Vagina (tissue), 2 donors: Measurements from ENCODE around the gene THAP2. TPM values are rescaled to one million over a fixed set of nuclear protein-coding genes. Genes with fewer than 3 reads are reported as not detected.

Experiments used
- DNase-seq, 2 donors: peaks; one replicate each; pipeline ENCODE4 v3.0.0-alpha.2; 2017; ENCODE audit errors: extremely low spot score in 2 of 2
- H3K27ac ChIP-seq: fragments of 200-600 bp; sonication (generic); one replicate; pipeline ENCODE4 v1.5.1; 2019
- H3K27me3 ChIP-seq: fragments of 200-600 bp; sonication (generic); one replicate; pipeline ENCODE4 v1.5.1; 2019
- H3K36me3 ChIP-seq, 2 donors: fragments of 200-600 bp; sonication (generic); one replicate each; pipeline ENCODE4 v1.5.1; 2017 to 2019
- H3K4me1 ChIP-seq: fragments of 200-600 bp; sonication (generic); one replicate; pipeline ENCODE4 v1.5.1; 2019
- H3K4me3 ChIP-seq, 2 donors: fragments of 200-600 bp; sonication (generic); 1 replicate in 1 of 2; 2 replicates in 1 of 2; pipeline ENCODE4 v1.5.1; 2016 to 2019
- H3K9me3 ChIP-seq: fragments of 200-600 bp; sonication (generic); one replicate; pipeline ENCODE4 v1.5.1; 2019
- CTCF ChIP-seq, 3 experiments: fragments of 450-650 bp in 2 of 3; fragments of 200-600 bp in 1 of 3; sonication (generic) in 1 of 3; IDR thresholded peaks; one replicate each; pipeline ENCODE4 v1.5.1; 2017 to 2019; ENCODE audit warnings: antibody characterized with exemption in 3 of 3, mild to moderate bottlenecking in 2 of 3, moderate library complexity in 2 of 3
- POLR2A ChIP-seq, 2 donors: fragments of 450-650 bp; IDR thresholded peaks; one replicate each; pipeline ENCODE4 v1.6.1; 2017; ENCODE audit warnings: antibody characterized with exemption in 2 of 2, mild to moderate bottlenecking in 2 of 2, moderate library complexity in 2 of 2
- POLR2AphosphoS5 ChIP-seq, 2 donors: sonication (generic); formaldehyde crosslinking; IDR thresholded peaks; one replicate each; pipeline ENCODE4 v1.9.0; 2017; ENCODE audit warnings: antibody characterized with exemption in 2 of 2, mild to moderate bottlenecking in 2 of 2, low read depth in 1 of 2; ENCODE audit not compliant: insufficient read depth in 1 of 2
- intact Hi-C: fragments of 100-400 bp; cut with DNase I; formaldehyde crosslinking; loops from one replicate; pipeline ENCODE4 v1.15.1; 2023
- total RNA-seq: library from RNA; depleted of rRNA; stranded (reverse); fragments of >200 nt; gene quantifications from one replicate; pipeline ENCODE4 v1.2.3, GENCODE V29; 2016

THAP2 gene
- total RNA-seq, 1 donor from 2014 or later = 4.7 TPM

DNA sequence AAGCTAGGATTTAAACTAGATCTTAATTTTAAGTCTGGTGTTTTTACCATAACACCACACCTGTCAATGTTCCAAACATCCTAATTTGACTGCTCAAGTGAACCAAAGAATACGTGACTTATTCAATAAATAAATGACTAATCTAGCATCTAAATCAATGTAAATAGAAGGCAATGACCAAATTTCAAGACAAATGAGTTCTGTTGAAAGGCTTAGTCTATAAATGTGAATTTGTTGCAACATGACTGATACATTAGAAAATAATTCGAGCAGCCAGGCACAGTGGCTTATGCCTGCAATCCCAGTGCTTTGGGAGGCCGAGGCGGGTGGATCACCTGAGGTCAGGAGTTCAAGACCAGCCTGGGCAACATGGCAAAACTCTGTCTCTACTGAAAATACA, 15.6 kb upstream of the THAP2 start:
- Histone ChIP-seq H3K27me3 (no peaks in the 10 kb centered on the region), H3K4me1 (peaks cover 19% of the 10 kb centered on the region), H3K9me3 (no peaks in the 10 kb centered on the region), H3K27ac (no peak overlapping the region), H3K4me3 (no peak overlapping the region), H3K36me3 (peaks cover 0 to 36% of the 10 kb centered on the region in 2 donors)
- no peak for TF ChIP-seq CTCF (IDR thresholded peaks at IDR 0.05)
- TF ChIP-seq POLR2AphosphoS5 (IDR thresholded peaks at IDR 0.05; ENCODE audit: insufficient read depth in 1 of 2, low read depth in 1 of 2) = no peak
- TF ChIP-seq POLR2A (IDR thresholded peaks at IDR 0.05) = no peak
- no peak for DNase-seq
- intact Hi-C loops = no loop called here

GRCh38 chr12:71649401-71649800, 14.7 kb upstream of the THAP2 start:
- DNase-seq = no peak
- Histone ChIP-seq H3K27me3 (no peaks in the 10 kb centered on the region), H3K36me3 (peaks cover 0 to 31% of the 10 kb centered on the region in 2 donors), H3K27ac (no peak overlapping the region), H3K9me3 (no peaks in the 10 kb centered on the region), H3K4me3 (no peak overlapping the region), H3K4me1 (peaks cover 19% of the 10 kb centered on the region)
- intact Hi-C loops = no loop called here
- TF ChIP-seq CTCF (IDR thresholded peaks at IDR 0.05) = no peak

- no peak overlapping the region for H3K27ac ChIP-seq
- no peaks in the 10 kb centered on the region for H3K9me3 ChIP-seq
- no peaks in the 10 kb centered on the region for H3K27me3 ChIP-seq
- intact Hi-C loops = no loop called here
- no peak overlapping the region for H3K4me3 ChIP-seq
- no peak for DNase-seq
- peaks cover 33% of the 10 kb centered on the region for H3K4me1 ChIP-seq
- H3K36me3 ChIP-seq = peaks cover 0 to 20% of the 10 kb centered on the region in 2 donors
- TF ChIP-seq POLR2A (IDR thresholded peaks at IDR 0.05) (no peak), POLR2AphosphoS5 (IDR thresholded peaks at IDR 0.05; ENCODE audit: insufficient read depth in 1 of 2, low read depth in 1 of 2) (no peak), CTCF (IDR thresholded peaks at IDR 0.05) (no peak)
Measured at GRCh38 chr12:71652656-71653055, 11.4 kb upstream of the THAP2 start.

- DNase-seq = no peak
- intact Hi-C loops = no loop called here
- H3K4me3 ChIP-seq = no peak overlapping the region
Measured at GRCh38 chr12:71653137-71653536, 11.0 kb upstream of the THAP2 start.

GRCh38 chr12:71654200-71654599, 9.9 kb upstream of the THAP2 start:
- H3K4me3 ChIP-seq = no peak overlapping the region
- TF ChIP-seq POLR2A (IDR thresholded peaks at IDR 0.05) (no peak), CTCF (IDR thresholded peaks at IDR 0.05) (no peak), POLR2AphosphoS5 (IDR thresholded peaks at IDR 0.05; ENCODE audit: insufficient read depth in 1 of 2, low read depth in 1 of 2) (no peak)
- H3K27me3 ChIP-seq = no peaks in the 10 kb centered on the region
- intact Hi-C loops = no loop called here
- H3K27ac ChIP-seq = no peak overlapping the region
- H3K9me3 ChIP-seq = no peaks in the 10 kb centered on the region
- H3K36me3 ChIP-seq = peaks cover 0 to 35% of the 10 kb centered on the region in 2 donors
- peaks cover 31% of the 10 kb centered on the region for H3K4me1 ChIP-seq
- no peak for DNase-seq

More at GRCh38 chr12:71653137-71653536, 11.0 kb upstream of the THAP2 start:
- no peaks in the 10 kb centered on the region for H3K9me3 ChIP-seq
- H3K27ac ChIP-seq = no peak overlapping the region
- no peaks in the 10 kb centered on the region for H3K27me3 ChIP-seq
- peaks cover 0 to 24% of the 10 kb centered on the region in 2 donors for H3K36me3 ChIP-seq
- TF ChIP-seq POLR2AphosphoS5 (IDR thresholded peaks at IDR 0.05; ENCODE audit: insufficient read depth in 1 of 2, low read depth in 1 of 2) (no peak), POLR2A (IDR thresholded peaks at IDR 0.05) (no peak), CTCF (IDR thresholded peaks at IDR 0.05) (no peak)
- peaks cover 33% of the 10 kb centered on the region for H3K4me1 ChIP-seq
